K562 (cell line): ENCODE data around the gene KCNK18.

ENCODE experiments used
- CBFA2T3 ChIP-seq: fragments of 450-650 bp; IDR thresholded peaks from 2 replicates; pipeline ENCODE4 v1.6.1; 2017
- ZNF239 ChIP-seq: fragments of 250-450 bp; sonication (Bioruptor Pico); IDR thresholded peaks from 2 replicates; pipeline ENCODE4 v1.4.0; 2020; ENCODE audit warnings: mild to moderate bottlenecking

- TF ChIP-seq CBFA2T3 (no peak), ZNF239 (CRISPR knock-in tag) (no peak)
These were observed 29.6 kb downstream of the KCNK18 start for GRCh38 chr10:117226813-117227451.
